Right cardiac atrium (tissue), 5 donors: Measurements from ENCODE around the gene B4GALNT3. TPM values are rescaled to one million over a fixed set of nuclear protein-coding genes. Genes with fewer than 3 reads are reported as not detected.

ENCODE experiments used
- polyA plus RNA-seq: library from polyadenylated mRNA; stranded (reverse); fragments of 200-250 nt; gene quantifications from one replicate; pipeline ENCODE4 v1.2.3, GENCODE V29; 2013
- total RNA-seq, 4 donors: library from RNA; stranded (reverse); fragmentation: NEBNext Ultra II Directional; extraction: Animal tissue kit (Norgen Biotek cat#: 25700); gene quantifications; one replicate each; pipeline ENCODE4 v1.2.1, GENCODE V29; 2021
- donor health status: healthy with polysubstance abuse.
- donor health status: DM: no; HTN: yes; CAD: no.
- donor health status: DM: no; HTN: no; CAD: no.
- donor health status: DM: no; HTN: yes; CAD: no; lungs with severe emphysema.
- donor health status: DM: yes; HTN: yes; CAD: no.

Gene B4GALNT3
- total and polyA plus RNA-seq, 5 donors = 22.7 to 50.2 (median 35.6) TPM

Other genes starting within 250 kb of the B4GALNT3 start
- gene SLC6A12, start 245.8 kb upstream of the B4GALNT3 start, total RNA-seq = 1 to 10 TPM in 3 of 4 donors, under 1 TPM in 1; 0.89 to 2.9 (median 1.3) TPM
- gene SLC6A12, start 245.8 kb upstream of the B4GALNT3 start, polyA plus RNA-seq = 0.20 TPM
- 1 to 10 TPM; 2.6 to 5.8 (median 3.6) TPM for gene SLC6A13, start 197.1 kb upstream of the B4GALNT3 start, total RNA-seq
- 2.1 TPM for gene SLC6A13, start 197.1 kb upstream of the B4GALNT3 start, polyA plus RNA-seq
- 10 to 100 TPM; 33.6 to 36.8 (median 34.6) TPM for gene KDM5A, start 70.6 kb upstream of the B4GALNT3 start, total RNA-seq
- gene KDM5A, start 70.6 kb upstream of the B4GALNT3 start, polyA plus RNA-seq = 6.4 TPM
- 1 to 10 TPM; 2.9 to 4.1 (median 3.4) TPM for gene CCDC77, start 58.3 kb upstream of the B4GALNT3 start, total RNA-seq
- 3.1 TPM for gene CCDC77, start 58.3 kb upstream of the B4GALNT3 start, polyA plus RNA-seq
- gene NINJ2, start 203.5 kb downstream of the B4GALNT3 start, total RNA-seq = 1 to 10 TPM; 3.6 to 7.4 (median 5.5) TPM
- 5.9 TPM for gene NINJ2, start 203.5 kb downstream of the B4GALNT3 start, polyA plus RNA-seq